ENCODE measurements around the gene SART3. TPM values are rescaled to one million over a fixed set of nuclear protein-coding genes. Genes with fewer than 3 reads are reported as not detected.

SART3 gene
- total RNA-seq, 4 donors from 2014 or later = 48.4 to 77.4 (median 72.1) TPM

DNA sequence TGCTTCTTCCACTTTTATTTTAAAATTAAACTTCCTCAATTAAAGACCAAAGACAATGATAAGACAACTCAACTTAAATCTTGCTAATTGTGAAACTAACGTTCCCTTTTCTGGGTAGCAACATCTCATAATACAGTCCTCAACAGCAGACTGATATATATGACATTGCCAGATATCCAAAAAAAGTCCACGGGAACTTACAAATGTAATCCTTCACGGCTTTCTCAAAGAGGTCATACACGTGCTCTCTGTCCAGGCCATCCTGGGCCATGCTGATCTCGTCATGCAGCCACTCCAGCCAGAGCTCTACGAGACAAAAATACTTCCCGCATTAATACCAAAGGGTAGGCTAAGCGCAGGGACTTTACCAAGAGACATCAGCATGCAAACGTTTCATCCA, 13.3 kb downstream of the SART3 start:
- TF ChIP-seq POLR2A (IDR thresholded peaks at IDR 0.05) = no peak
- TF ChIP-seq, protein P1, sequence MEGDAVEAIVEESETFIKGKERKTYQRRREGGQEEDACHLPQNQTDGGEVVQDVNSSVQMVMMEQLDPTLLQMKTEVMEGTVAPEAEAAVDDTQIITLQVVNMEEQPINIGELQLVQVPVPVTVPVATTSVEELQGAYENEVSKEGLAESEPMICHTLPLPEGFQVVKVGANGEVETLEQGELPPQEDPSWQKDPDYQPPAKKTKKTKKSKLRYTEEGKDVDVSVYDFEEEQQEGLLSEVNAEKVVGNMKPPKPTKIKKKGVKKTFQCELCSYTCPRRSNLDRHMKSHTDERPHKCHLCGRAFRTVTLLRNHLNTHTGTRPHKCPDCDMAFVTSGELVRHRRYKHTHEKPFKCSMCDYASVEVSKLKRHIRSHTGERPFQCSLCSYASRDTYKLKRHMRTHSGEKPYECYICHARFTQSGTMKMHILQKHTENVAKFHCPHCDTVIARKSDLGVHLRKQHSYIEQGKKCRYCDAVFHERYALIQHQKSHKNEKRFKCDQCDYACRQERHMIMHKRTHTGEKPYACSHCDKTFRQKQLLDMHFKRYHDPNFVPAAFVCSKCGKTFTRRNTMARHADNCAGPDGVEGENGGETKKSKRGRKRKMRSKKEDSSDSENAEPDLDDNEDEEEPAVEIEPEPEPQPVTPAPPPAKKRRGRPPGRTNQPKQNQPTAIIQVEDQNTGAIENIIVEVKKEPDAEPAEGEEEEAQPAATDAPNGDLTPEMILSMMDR (IDR thresholded peaks at IDR 0.05) = no peak
- DNase-seq (ENCODE audit: low spot score in 2 of 2) = no peak
- 78 to 80% methylated on average over 9 of the region's 9 CpGs for WGBS, 2 donors
- intact Hi-C loops (cut with DNase I; ENCODE audit: low total_unique reads) = no loop called here
- no peak overlapping the region for H3K4me3 ChIP-seq (ENCODE audit: low read depth, poor library complexity, severe bottlenecking)

- WGBS, 2 donors = 77 to 79% methylated on average over 3 of the region's 3 CpGs
- no peak for TF ChIP-seq POLR2A (IDR thresholded peaks at IDR 0.05)
- TF ChIP-seq, protein P1 (IDR thresholded peaks at IDR 0.05) = no peak
- intact Hi-C loops (cut with DNase I; ENCODE audit: low total_unique reads) = no loop called here
- DNase-seq (ENCODE audit: low spot score in 2 of 2) = no peak
- H3K4me3 ChIP-seq (ENCODE audit: low read depth, poor library complexity, severe bottlenecking) = no peak overlapping the region
Measured at GRCh38 chr12:108543652-108544051, 17.3 kb downstream of the SART3 start.

DNA sequence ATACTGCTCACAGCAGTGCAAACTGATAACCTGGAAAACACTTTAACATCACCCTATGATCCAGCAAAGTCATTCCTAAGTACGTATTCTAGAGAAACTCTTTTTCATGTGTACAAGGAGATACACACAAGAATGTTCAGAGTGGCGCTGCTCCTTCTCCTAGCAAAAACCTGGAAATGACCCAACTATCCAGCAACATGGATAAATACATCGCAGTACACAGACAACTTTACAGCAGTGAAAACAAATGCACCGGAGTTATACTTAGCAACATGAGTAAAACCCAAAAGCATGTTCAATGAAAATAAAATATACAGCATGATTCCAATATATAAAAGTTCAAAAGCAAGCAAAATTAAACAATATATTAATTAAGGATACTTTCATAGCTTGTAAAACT, 18.7 kb downstream of the SART3 start:
- TF ChIP-seq, protein P1 (IDR thresholded peaks at IDR 0.05) = no peak
- no peak for TF ChIP-seq POLR2A (IDR thresholded peaks at IDR 0.05)
- 80 to 89% methylated on average over 4 of the region's 4 CpGs for WGBS, 2 donors
- no peak for DNase-seq (ENCODE audit: low spot score in 2 of 2)
- intact Hi-C loops (cut with DNase I; ENCODE audit: low total_unique reads) = no loop called here
- H3K4me3 ChIP-seq (ENCODE audit: low read depth, poor library complexity, severe bottlenecking) = no peak overlapping the region

- DNase-seq (ENCODE audit: low spot score in 2 of 2) = no peak
- H3K4me3 ChIP-seq (ENCODE audit: low read depth, poor library complexity, severe bottlenecking) = no peak overlapping the region
- intact Hi-C loops (cut with DNase I; ENCODE audit: low total_unique reads) = no loop called here
- 91 to 95% methylated on average over 10 of the region's 10 CpGs for WGBS, 2 donors
- no peak for TF ChIP-seq POLR2A (IDR thresholded peaks at IDR 0.05)
- TF ChIP-seq, protein P1 (IDR thresholded peaks at IDR 0.05) = no peak
Measured at GRCh38 chr12:108538616-108539195, 22.3 kb downstream of the SART3 start.

GRCh38 chr12:108538146-108538545, 22.8 kb downstream of the SART3 start:
- H3K4me3 ChIP-seq (ENCODE audit: low read depth, poor library complexity, severe bottlenecking) = no peak overlapping the region
- intact Hi-C loops (cut with DNase I; ENCODE audit: low total_unique reads) = no loop called here
- 75 to 82% methylated on average over 6 of the region's 6 CpGs for WGBS, 2 donors
- no peak for TF ChIP-seq POLR2A (IDR thresholded peaks at IDR 0.05)
- TF ChIP-seq, protein P1 (IDR thresholded peaks at IDR 0.05) = no peak
- no peak for DNase-seq (ENCODE audit: low spot score in 2 of 2)
